NCI-H82 treated with DMSO at 0.1 percent for 48 hours (cell line): Measurements from ENCODE around the gene IFIT3.
"Not testable (repeated sequence)": the region's sequence is repeated elsewhere in the genome, so short reads cannot be mapped to it uniquely, and the experiment has no call there.

Experiments used
- DNase-seq: peaks from one replicate; lab custom pipeline; 2025; ENCODE audit not compliant: unreplicated experiment; lab: John Stamatoyannopoulos, UW

The IFIT3 gene

GRCh38 chr10:89335226-89335625, 7.4 kb downstream of the IFIT3 start:
- no peak for DNase-seq

- no peak for DNase-seq
Measured at GRCh38 chr10:89336241-89336640, 8.4 kb downstream of the IFIT3 start.

DNA sequence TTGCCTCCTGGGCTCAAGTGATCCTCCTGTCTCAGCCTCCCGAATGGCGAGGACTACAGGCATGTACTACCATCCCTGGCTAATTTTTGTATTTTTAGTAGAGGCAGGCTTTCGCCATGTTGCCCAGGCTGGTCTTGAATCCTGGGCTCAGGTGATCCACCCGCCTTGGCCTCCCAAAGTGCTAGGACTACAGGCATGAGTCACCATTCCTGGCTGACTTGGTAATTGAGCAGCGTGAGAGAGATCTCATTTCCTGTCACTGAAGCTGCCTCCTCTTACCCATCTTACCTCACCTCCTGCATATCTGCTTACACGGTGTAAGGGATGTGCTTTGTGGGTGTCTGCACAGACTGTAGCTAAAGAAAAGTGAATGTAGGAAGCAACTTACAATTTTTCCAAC, 9.7 kb downstream of the IFIT3 start:
- DNase-seq: no peak

DNA sequence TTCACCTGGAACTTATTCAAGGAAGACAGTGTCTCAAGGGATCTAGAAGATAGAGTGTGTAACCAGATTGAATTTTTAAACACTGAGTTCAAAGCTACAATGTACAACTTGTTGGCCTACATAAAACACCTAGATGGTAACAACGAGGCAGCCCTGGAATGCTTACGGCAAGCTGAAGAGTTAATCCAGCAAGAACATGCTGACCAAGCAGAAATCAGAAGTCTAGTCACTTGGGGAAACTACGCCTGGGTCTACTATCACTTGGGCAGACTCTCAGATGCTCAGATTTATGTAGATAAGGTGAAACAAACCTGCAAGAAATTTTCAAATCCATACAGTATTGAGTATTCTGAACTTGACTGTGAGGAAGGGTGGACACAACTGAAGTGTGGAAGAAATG, 10.9 kb downstream of the IFIT3 start:
- DNase-seq: no peak

DNA sequence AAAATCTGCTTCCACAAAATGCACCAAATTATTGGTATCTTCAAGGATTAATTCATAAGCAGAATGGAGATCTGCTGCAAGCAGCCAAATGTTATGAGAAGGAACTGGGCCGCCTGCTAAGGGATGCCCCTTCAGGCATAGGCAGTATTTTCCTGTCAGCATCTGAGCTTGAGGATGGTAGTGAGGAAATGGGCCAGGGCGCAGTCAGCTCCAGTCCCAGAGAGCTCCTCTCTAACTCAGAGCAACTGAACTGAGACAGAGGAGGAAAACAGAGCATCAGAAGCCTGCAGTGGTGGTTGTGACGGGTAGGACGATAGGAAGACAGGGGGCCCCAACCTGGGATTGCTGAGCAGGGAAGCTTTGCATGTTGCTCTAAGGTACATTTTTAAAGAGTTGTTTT, 12.1 kb downstream of the IFIT3 start:
- DNase-seq: no peak

DNA sequence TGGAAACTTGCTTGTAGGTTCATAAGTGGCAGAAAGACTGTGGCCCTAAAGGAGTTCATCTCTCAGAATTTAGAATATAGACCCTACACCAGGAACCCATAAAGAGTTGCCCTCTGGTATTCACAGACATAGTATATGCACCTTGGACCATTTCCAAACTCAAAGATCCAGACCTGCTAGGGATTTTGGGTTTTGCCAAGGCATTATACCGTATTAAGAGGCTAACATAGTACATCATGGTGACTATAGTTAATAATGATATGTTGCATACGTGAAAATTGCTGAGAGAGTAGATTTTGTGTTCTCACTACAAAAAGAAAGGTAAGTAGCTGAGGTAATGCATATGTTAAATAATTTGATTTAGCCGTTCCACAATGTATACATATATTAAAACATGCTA, 13.9 kb downstream of the IFIT3 start:
- DNase-seq: no peak

DNA sequence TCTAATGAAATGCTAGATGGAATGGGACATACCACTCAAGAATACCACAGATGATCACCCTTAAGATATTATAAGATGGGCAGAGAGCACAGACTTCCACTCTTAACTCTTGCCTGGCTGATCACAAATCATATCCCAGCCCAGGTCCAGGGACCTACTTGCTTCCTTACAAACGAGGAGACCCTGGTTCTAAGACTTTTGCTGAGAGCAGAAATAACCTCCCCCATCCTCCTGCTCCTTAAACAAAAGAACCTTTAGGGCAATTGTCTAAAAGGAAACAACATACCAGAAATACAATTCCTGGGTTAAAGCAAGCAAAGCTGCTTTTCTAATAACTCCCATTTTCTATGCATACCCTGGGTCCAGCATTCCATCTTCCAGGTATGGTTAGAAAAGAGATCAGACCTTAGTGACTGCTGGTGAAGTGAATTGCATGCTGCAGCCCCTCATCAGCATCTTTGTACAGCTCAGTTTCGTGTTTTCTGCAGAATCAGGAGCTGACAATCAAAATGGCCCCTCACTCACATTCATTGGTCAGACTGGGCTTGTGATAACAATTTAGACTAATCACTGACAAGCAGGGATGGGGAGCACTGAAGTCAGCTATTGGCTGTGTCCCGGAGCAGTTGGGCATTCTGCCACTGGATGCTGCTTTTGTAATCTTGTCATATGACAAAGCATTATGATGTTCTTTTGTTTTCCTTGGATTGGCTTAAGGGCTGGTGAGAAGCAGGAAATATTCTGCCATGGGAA, 14.6 kb downstream of the IFIT3 start:
- no peak for DNase-seq

- no peak for DNase-seq
Measured at GRCh38 chr10:89343089-89343767, 15.4 kb downstream of the IFIT3 start.

DNA sequence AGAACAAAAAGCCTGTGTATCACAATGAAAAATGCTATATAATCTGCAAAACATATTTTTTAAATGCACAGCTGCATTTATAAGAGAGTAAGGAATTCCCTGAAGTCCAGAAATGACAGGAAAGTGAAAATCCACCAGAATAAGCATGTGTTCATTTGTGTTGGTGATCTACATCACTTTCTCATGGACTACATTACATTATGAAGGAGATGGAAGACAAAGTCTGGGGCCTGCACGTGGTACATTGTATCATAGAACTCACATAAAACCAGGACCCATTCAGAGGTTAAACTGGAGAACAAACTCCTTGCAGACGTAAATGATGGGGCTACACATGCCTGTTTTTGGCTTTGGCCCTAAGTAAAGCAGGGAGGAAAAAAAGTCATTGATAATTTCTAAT, 16.4 kb downstream of the IFIT3 start:
- DNase-seq: no peak

GRCh38 chr10:89345367-89346000, 17.7 kb downstream of the IFIT3 start:
- DNase-seq: no peak

GRCh38 chr10:89346405-89347254, 18.8 kb downstream of the IFIT3 start:
- DNase-seq: no peak

GRCh38 chr10:89347701-89348457, 20.1 kb downstream of the IFIT3 start:
- no peak for DNase-seq

DNA sequence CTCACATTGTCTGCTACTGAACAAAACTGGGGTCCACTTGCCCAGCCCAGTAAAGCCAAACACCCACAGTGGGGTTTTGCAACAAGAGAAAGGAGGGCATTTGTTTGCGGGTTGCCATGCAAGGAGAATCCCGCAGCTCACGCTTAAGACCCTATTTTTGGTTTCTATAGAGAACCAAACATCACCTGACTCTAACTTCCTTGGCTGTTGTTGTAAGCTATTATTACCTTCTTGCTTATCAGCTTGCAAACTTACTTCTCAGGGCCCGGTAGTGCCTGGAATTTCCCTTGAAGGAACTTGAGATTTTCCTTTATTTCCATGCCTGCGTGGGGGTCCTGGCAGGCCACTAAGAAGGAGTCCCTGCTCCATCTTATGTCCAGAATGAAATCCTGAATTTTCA, 20.7 kb downstream of the IFIT3 start:
- no peak for DNase-seq

DNA sequence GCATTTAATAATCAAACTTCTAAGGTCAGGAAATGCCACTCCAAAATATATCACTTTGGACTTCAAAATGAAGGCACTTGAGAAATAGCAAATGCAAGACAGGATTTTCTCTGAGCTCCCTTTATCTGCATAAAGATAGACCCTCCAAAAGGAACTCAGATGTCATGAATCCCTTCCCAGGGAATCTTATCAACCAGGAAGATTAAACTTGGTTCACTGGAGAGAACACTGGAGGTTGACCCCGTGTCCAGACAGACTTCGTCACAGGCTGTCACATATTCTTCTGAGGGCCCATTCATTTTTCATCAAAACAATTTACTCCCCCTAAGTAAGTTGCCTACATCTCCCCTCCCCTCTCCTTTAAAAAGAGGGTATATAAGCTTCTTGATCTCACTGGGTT, 21.2 kb downstream of the IFIT3 start:
- DNase-seq: no peak

DNA sequence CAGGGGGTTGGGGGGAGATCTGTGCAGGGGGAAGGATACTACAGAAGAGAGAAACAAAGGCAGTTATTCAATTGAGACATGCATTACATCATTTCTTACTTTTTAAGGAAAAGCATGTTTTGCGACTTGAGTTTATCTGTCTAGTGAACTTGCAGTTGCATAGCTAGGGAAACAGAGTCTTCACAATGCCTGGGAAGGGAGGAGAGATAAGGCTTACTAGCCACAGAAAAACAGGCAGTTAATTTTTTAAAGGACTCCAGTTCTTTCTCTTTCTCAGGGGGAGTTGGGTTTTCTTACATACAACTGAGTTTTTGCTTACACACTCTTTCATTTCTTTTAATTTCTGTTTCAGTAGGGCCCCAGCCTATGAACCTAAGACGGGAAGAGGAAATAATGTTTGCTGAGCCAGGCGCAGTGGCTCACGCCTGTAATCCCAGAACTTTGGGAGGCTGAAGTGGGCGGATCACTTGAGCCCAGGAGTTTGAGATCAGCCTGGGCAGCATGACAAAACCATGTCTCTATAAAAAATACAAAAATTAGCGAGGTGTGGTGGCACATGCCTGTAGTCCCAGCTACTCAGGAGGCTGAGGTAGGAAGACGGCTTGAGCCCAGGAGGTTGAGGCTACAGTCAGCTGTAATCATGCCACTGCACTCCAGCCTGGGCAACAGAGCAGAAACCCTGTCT, 23.0 kb downstream of the IFIT3 start:
- not testable (repeated sequence) for DNase-seq

GRCh38 chr10:89351412-89351779, 23.6 kb downstream of the IFIT3 start:
- no peak for DNase-seq

DNA sequence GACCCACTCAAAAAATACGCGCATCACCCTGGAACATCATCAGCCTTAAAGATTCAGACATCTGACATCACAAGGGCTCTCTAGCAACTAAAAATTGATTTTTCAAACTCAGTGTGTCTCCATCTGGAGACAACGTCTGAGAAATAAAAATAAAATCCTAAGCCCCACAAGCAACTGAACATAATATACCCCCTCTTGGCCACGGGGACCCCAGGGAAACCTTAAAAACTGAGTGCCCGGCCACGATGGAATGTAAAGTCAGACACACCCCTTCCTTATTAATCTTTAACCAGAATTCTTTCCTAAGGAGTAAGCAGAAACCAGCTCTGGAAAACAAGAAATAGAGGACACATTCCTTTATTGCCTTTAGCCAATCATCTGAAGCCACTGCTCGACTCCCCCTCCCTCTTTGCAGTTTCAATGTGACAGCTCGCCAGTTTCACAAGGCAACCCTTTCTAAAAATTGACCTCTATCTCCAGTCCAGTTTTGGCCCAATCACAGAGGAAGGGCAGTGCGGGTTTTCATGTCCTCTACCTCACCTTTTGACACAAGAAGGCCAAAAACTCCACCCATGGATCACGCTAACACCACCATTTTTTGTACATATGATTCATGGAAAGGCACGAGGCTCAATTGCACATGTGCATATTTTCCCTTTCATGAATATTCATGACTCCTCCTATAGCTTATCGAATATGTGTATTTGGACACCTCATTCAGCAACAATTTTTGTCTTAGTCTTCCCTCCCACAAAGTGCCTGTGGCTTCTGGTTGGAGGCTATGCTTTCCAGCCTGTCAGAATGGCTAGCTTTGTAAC, 24.2 kb downstream of the IFIT3 start:
- DNase-seq: no peak

DNA sequence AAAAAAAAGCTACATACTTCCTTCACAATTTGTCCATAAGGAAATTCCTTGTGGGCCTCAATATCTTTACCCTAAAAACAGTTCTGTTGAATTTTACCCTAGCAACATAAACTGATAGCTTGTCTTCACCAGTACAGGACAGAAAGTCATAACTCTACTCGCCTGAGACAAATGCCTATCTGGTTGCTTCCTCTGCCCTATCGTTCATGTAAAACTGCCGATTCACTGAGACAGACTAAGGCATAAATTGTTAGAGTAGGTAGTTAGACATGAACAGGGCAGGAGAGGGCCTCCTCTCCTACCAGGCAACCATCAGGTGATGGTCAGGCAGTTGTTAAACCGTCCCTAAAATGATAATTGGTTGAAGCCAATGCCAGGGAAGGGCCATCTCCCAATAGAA, 25.0 kb downstream of the IFIT3 start:
- DNase-seq: no peak

DNA sequence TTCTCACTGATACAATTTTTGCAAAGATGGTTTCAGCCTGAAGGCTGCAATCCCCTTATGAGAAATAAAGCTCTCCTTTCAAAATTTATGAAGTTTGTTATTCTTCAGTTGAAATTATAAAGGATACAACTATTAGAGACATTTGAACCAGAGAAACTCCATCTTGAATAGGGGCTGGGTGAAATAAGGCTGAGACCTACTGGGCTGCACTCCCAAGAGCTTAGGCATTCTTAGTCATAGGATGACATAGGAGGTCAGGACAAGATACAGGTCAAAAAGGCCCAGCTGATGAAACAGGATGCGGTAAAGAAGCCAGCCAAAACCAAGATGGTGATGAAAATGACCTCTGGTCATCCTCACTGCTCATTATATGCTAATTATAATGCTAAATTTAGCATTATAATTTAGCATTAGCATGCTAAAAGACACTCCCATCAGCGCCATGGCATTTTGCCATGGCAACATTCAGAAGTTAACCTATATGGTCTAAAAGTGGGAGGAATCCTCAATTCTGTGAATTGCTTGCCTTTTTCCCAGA, 27.7 kb downstream of the IFIT3 start:
- DNase-seq: no peak
